DMS 273 (cell line): Measurements from ENCODE around the gene WIPF1.
"Not testable (repeated sequence)": the region's sequence is repeated elsewhere in the genome, so short reads cannot be mapped to it uniquely, and the experiment has no call there.

Experiments
- DNase-seq: peaks from one replicate; lab custom pipeline; 2025; ENCODE audit not compliant: unreplicated experiment; lab: John Stamatoyannopoulos, UW

WIPF1 gene

DNA sequence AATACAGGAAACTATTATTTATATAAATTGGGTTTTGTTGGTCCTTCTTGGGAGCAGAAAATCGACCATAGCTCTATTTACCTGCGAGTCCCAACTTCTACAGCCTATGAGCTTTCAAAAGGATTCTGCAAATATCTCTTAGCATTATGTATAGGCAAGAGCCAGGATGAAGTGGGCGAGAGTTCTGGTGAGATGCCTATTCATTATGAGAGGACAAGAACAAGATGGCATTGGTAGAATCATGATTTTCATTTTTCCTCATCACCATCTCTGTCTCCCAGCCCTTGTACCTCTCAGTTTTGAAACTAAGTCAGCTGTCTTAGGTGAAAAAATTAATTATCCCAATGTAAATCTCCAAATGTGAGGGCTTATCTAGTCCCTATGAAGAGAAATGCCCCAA, 25.0 kb downstream of the WIPF1 start:
- DNase-seq = no peak

DNA sequence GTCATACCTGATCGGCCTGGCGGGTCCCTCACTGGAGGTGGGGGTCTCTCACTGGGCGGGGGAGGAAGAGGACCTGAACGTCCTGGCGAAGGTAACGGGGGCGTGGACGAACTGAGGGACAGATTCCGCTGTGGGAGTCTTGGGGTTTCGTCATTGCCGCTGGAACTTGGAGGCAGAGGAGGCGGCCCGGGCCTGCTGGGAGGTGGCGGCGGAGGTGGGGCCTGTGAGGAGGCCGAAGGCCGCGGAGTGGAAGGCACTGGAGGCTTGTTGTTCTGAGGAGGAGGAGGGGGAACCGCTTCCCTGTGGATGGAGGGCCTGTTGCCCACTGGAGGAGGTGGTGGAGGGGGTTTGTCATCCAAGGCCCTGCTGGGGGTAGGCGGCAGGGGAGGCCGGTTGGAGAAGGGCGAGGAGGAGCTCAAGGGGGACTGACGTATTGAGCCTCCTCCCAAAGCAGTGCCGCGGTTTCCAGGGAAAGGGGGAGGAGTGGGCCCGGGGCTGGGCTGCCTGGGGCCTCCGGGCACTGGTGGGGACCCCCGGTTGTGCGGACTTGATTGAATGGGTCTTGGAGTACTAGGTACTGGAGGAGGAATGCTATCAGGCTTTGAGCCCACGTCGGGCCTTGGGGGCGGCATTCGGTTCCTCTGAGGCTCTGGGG, 25.8 kb downstream of the WIPF1 start:
- DNase-seq = no peak

DNA sequence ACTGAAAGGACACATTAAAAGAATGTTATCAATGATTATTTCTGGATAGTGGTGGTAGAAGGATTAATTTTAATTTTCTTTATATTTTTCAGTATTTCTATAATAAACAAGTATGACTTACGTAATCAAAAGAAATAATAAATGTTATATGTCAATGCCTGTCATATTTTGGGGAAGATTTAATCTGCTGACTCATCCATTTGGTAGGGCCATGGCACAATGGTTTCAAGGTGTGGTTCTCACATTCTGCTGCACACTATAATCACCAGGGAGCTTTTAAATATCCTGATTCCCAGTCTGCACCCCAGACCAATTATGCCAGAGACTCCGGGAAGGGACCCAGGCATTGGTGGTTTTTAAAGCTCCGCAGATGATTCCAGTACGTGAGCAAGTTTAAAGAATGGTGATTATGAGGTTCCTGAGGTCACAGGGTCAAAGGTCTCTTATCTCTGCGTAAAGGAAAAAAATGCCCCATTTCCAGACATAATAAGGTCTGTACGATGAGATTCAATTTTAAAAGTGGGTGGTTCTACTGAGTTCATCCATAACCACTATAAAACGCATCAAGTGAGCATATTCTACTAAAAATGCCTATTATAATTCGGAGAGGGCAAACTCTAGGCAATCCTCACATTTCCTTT, 27.2 kb downstream of the WIPF1 start:
- DNase-seq = no peak

DNA sequence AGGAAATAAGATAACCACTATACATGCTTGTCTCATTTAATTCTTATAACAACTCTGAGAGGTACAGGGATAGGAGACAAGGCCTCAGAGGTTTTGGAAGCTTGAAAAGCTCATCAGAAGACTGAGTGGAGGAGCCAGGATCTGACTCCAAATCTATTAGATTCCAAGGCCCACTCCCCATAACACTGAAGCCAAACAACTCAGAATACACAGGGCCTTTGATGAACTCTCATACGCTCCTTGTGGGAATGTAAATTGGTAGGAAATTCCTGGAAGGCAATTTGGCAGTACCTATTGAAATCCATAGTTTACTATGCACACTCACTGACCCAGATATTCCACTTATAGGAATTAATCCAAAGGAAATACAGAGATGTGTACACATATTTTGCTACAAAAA, 27.9 kb downstream of the WIPF1 start:
- DNase-seq = no peak

DNA sequence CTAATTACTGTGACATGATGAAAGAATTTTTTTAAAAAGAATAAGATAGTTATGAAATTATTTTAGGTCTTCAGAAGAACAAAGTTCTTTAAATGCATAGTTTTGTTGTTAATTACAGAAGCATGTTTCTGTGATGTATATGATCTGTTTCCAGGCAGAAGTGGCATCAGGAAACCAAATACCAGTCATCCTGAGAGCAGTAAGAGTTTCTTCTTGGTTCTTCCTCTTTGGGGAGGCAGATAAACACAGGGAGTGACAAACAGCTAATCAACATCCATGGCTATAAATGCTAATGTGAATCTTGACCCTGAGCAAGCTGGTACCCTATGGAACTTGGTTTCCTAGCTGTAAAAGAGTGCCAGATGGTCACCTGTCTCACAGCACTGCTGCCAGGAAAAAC, 29.2 kb downstream of the WIPF1 start:
- peak; percentile 59 for DNase-seq

DNA sequence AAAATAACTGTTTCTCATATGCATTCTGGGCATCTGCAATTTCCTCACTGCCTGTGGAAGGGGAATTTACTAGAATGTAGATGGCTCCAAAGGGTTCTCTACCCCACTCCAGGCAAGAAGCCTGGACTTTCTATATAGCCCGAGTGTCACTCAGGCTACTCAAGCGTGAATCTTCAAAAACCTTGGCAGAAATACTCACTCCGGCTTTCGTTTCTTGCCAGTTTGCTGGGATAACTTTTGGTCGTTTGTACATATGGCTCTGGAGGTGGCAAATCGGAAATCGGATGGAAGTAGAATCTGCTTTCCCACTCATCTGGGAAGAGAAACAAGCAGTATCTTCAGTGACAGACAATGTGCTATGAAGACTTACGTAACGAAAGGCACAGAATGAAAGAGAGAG, 30.7 kb downstream of the WIPF1 start:
- DNase-seq = peak; percentile 45

DNA sequence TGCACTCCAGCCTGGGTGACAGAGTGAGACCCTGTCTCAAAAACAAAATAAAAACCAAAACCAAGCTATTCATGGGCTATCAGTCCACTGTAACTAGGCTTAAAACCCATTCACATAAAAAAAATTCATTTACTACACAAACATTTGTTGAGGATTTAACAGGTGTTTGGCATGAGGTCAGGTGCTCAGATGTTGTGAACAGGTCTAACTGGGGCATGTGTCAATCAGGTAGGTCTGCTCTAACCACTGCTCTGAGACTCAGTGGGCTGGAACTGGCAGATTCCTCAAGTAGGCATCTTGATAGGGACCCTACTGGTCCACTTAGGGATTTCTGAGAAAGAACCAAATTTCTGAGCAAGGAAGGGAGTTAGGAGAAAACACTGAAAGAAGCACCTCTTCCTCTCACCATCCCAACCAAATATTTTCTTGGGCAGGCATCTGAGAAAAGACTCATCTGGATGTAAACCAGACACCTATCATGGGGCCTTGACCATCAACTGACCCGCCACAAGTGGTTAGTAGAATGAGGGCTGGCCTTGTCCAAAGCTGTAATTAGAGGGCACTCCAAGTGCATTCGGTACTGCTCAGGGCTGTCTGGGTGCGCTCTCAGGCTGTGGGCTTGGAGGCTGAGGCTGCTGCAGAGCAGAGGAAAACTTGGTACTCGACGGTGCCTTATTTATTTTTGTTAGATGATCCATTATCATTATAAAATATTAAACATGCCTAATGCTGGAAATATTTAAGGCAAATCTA, 33.9 kb downstream of the WIPF1 start:
- DNase-seq = no peak

DNA sequence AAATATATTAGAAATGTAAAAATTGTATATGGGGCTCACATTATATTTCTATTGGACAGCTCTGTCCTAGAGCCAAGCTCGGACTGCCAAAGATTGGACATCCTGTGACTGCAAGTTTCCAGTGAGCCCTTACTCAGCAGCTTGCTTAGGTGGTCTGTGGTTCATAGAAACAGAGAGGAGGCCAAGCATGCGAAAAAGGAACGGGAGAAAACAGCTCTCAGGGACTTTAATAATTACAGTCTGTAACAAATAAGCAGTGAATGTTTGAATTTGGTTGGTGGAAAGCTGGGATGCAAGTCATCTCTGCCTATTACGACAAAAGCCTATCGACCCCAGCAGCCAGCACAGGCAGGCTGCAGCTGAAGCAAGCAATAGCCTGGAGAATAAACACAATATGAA, 35.6 kb downstream of the WIPF1 start:
- DNase-seq = no peak

DNA sequence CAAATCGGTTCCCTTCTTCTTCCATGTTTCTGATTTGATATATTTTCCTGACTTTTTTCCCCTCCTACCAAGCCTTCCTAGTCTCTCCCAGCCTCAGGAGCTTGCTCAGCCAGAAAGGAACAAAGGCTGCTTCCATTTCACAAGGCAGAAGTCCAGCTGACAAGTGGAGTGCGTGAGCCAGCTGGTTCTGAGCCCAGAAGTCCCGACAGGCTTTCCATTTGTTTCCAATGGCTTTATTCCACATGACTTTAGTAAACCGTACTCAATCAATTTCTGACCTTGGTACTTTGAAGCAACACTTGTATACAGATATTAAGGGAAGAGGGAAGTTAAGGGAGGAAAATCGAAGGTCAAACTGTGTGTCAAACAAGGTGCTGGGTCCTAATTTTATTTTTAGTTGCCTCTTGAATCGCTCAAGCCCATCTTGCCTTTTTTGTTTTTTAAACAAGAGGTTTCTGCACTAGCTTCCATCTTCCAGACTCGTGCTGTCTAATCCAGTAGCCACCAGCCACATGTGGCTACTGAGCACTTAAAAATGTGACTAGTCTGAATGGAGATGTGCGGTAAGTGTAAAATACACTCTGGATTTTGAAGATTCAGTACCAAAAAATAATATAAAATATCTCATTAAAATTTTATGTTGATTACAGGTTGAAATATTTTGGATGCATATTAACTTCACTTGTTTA, 36.2 kb downstream of the WIPF1 start:
- peak; percentile 80 for DNase-seq

DNA sequence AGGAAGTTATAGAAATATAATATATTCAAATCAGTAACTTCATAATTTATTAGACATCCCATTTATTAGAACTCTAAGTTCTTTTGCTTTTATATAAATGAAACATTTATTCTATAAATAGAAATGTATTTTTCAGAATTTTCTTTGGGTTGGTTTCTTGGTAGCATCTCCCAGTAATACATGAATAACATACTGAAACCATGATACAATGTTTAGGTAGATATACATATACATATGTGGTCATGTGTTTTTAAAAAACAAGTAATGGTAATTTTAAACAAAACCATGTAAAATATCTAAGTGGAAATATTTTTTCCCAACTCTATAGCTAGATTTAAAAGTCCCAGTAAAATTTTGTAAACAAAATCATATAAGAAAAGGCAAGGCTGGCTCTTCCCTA, 36.9 kb downstream of the WIPF1 start:
- no peak for DNase-seq

DNA sequence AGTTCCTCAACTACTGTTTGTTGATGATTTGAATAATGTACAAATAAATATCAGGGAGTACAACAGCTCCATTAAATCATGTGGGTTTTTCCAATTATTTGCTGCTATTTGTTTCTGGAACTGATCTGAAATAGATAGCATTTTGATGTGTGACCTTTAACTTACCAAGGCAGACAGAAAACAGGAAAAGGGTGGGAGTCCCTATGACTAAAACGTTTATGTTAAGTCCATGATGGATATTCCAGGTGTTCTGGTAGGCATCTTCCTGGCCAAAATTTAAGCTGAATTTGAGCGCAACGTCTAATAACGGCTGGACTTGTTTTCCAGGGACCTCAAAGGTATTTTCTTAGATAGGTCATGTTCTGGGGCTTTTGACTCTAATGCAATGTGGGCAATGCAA, 41.6 kb downstream of the WIPF1 start:
- DNase-seq = no peak

DNA sequence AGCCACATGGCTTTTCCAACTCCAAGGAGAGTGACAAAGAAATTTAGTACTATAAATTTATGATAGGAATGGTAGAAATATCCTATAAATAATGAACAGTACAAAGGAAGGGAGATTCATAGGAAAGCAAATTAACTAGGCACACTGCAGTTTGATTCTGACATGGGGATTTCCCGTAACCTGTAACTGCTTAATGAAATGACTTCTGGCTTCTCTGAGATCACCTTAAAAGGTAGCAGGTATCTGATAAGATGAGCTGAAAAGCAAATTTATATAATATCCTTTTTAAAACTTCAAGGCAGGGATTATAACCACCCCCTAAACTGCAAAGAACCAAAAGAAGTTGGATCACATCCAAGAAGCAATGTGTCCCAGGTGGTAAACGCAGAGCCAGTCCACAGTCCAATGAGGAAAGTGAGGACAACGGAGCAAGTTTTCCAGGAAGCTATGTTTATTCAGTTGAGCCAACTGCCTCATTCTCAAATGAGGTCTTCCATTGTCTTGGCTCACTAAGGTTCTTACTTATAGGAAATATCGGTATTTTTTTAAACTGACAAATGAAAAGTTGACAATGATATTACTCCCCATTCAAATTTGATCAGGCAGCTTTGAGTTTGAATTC, 43.0 kb downstream of the WIPF1 start:
- DNase-seq = peak; percentile 40

DNA sequence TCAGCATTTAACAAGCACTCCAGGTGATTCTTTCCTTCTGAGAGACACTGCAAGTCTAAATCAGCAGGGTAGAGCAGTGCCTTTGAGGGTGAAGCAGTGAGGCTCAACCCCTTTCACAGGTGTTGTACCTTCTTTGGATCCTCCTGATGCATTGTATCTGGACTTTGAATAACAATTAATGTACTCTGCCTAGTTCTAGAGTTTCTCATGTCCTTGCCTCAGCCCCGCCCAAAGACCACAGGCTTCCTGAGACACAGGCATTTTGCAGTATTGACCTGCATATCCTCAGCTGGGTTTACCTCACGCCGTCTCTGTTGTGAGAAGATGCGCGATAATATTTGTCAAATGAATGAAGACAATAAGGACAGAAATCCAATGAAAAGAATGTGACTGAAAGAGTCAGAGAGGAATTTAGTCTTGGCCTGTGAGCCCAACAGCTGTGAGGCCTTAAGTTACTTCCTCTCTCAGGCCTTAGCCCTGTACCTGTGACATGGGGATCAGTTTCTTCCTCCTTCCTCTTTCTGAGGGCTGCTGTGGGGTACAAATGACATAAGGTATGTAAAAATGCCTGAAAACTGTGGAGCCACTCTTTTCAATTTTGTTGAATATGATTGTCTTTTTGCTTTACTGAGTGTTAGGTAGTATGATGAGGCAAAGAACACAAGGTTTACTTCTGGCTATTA, 43.7 kb downstream of the WIPF1 start:
- DNase-seq = no peak

DNA sequence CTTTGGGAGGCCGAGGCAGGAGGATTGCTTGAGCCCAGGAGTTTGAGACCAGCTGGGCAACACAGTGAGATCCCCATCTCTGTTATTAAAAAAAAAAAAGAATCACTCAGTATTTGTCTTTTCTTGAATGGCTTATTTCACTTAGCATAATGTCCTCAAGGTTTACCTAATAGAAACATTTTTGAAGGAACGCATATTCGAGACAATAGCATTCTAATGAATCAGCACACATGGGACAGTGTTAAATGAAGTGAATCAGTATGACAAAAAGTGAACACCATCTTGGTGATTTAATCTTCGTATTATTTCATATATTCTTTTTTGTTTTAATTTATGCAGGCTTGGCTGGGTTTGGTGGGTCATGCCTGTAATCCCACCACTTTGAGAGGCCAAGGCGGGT, 44.7 kb downstream of the WIPF1 start:
- DNase-seq = no peak

DNA sequence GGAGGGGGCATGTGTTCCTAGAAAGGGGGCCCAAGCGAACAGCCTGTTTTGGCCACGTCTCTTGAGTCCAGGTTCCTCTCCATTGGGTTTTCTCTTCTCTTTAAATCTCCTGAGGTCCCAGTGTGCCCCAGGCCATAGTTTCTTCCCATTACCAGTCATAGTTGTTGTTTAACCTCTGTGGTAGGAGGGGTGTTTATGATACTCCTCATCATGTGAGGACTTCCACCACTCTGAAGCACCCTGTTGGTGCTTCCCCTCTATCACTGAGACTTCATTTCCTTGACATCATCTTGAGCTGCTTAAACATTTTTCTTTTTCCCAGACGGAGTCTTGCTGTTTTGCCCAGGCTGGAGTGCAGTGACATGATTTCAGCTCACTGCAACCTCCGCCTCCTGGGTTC, 45.9 kb downstream of the WIPF1 start:
- no peak for DNase-seq

DNA sequence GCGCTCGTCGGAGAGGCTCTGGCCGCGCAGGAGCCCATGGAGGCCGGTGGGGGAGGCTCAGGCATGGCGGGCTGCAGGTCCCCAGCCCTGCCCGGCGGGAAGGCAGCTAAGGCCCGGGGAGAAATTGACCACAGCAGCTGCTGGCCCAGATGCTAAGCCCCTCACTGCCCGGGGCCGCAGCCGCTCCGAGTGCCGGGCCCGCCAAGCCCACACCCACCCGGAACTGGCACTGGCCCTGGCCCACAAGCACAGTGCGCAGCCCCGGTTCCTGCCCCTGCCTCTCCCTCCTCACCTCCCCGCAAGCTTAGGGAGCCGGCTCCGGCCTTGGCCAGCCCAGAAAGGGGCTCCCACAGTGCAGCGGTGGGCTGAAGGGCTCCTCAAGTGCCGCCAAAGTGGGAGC, 49.0 kb downstream of the WIPF1 start:
- not testable (repeated sequence) for DNase-seq

DNA sequence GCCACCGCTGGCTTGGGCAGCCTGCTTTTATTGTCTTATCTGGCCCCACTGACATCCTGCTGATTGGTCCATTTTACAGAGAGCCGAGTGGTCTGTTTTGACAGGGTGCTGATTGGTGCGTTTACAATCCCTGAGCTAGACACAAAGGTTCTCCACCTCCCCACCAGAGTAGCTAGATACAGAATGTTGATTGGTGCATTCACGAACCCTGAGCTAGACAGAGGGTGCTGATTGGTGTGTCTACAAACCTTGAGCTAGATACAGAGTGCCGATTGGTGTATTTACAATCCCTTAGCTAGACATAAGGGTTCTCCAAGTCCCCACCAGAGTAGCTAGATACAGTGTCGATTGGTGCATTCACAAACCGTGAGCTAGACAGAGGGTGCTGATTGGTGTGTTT, 49.6 kb downstream of the WIPF1 start:
- DNase-seq = not testable (repeated sequence)

DNA sequence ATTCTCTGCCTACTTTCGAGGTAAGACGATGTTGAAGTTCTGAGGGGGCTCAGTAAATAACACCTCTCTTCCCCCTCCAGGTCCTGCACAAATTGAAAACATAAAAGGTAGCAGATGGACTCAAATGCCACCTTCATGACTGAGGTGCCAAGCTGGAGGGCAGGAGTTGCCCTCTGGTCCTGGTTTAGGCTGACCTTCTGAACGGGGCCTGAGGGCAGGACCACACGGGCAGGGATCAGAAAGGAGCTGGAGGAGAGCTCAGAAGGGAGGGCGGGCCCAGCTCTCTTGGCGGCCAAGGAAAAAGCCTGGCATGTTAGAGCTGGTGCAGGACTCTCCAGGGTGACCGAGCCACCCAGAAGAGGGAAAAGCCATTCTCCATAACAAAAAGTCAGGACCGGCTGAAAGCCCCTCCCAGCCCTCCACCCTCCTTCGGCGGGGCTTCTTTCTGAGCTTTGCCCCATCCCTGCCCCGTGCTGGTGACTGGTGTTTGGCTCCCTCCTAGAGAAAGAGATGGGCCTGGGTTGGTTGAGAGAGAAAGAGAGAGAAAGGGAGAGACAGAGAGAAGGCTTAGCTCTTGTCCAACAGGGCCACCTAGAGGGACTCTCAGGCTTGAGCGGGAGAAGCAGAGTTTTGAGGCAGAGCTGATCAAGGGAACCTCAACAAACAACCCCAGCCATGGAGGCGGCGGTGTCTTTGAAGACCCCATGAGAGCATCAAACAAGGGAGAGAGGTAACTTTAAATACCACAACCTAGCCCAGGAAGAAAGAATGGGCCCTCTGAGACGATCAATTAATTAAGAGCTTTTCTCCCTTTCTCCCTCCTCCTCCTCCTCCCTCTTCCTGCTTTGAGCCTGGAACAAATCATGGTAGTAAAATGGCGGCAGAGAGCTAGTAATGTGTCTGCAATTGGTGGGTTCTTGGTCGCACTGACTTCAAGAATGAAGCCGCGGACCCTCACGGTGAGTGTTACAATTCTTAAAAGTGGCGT, 50.8 kb downstream of the WIPF1 start:
- DNase-seq = peak; percentile 83

DNA sequence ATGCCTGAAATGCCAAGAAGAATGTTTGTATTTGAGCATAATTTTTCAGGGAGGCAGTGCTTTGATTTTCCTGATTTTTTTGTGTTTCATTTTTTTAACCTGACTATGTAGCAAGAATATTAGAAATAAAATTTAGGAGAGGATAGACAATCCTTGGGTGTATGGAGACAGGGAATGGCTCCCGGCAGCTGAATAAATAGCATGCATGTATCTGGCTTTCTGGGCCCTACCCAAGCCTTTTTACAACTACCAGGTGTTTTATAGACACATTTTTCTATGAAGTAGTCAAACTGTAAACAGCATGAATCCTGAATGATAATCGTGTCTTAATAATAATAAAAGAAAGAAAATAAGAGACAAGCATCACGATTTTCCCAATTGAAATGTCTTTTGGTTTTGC, 52.4 kb downstream of the WIPF1 start:
- DNase-seq = no peak

DNA sequence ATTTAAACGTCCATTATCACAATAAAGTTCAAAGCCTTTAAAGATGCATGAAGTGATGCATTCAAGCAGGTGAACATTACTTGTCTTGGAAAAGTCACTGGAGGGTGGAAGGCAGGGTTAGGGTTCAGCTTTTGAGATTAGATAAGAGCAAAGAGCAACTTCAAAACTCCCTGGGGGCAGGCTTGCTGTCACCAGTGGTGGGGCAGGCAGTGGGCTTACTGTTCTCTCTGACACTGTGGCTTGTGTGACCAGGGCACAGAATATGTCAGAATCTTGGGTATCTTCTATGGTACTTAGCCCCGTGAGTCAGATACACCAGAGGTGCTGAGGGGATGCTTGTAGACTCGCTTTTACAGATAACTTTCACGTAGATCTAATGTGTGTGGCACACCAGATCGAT, 52.8 kb downstream of the WIPF1 start:
- no peak for DNase-seq
